Activated T-helper 1 cell treated with Interleukin-2 at 50 U/mL for 16 hours (primary cell): Measurements from ENCODE around the gene ABCC8.
"Not testable (repeated sequence)": the region's sequence is repeated elsewhere in the genome, so short reads cannot be mapped to it uniquely, and the experiment has no call there.

Experiments used
- DNase-seq: peaks from one replicate; pipeline ENCODE4 v3.0.0-alpha.2; 2020; ENCODE audit warnings: low read depth

ABCC8 gene

GRCh38 chr11:17428261-17428660 is 48.4 kb downstream of the ABCC8 start:
- no peak for DNase-seq

GRCh38 chr11:17426233-17426632 is 50.4 kb downstream of the ABCC8 start:
- not testable (repeated sequence) for DNase-seq

GRCh38 chr11:17423533-17424310 is 52.9 kb downstream of the ABCC8 start:
- no peak for DNase-seq

- DNase-seq = no peak
Observed at GRCh38 chr11:17421781-17422180, 54.9 kb downstream of the ABCC8 start.

DNA sequence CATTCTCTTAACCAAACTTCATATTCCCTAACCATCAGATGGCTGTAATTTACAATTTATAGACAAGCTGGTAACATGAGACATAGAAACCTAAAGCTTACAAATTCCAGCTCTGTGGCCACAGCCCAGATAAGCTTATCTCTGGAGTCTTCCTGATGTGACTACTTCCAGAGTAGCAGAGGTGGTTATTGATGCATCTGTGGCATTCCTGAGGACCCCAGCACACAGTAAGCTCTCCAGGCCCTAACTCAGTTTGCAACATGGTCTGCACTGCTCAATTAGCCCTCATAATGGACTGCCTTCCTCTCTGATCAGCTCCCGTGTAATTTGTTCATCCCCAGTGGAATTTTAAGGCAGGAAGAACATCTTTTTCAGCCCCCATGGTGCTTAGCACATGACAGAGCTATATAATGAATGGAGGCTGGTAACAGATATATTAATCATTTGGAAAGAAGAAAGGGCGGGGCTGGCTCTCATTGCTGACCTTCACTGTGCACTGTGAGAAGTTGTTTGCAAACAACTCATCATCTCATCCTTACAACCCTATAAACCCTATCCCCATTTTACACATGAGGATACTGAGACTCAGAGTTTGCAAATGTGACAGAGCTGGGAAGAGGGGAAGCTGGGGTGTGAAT is 58.1 kb downstream of the ABCC8 start:
- DNase-seq = no peak

DNA sequence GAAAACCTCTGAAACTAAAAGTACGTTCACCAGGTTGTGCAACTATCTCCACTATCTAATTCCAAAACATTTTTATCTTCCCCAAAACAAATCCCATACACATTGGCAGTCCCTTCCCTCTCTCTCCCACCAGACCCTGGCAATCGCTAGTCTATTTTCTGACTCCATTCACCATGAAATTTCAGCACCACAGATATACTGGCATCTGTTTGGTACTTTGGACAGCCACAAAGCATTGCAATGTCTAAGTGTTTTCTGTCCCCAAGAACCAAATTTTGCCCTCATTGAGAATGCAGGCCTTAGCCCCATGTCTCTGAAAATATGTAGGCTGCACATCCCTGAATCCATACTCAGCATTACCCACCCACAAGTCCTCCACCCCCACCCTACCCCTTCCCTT is 60.2 kb downstream of the ABCC8 start:
- DNase-seq = no peak

DNA sequence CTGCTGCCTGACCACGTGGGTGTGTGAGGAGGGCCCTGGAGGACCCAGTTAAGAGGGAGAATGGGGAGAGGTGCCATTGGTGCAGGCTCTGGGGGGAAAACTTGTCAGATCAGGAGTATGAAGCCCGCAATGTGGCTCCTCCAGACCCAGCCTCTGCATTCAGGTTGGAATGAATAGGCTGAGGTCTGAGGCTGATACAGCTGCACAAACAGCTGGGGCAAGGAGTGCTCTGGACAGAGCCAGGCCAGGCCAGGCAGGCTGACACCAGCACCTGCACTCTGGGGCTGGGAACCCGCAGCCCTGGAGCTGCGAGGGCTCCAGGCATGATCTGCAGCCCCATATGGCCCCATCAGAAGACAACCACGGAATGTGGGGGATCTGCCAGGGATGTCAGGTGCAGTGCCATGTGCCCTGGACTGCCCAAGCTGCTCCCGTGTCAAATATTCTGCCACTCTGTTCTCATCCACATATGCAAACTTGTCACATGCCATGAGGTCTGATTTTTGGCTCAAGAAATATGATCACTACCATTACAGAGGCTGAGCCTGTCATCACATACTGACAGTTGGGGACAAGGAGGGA is 61.0 kb downstream of the ABCC8 start:
- no peak for DNase-seq

- DNase-seq = no peak
Observed at GRCh38 chr11:17414992-17415391, 61.7 kb downstream of the ABCC8 start.

GRCh38 chr11:17414317-17414737 is 62.3 kb downstream of the ABCC8 start:
- no peak for DNase-seq

DNA sequence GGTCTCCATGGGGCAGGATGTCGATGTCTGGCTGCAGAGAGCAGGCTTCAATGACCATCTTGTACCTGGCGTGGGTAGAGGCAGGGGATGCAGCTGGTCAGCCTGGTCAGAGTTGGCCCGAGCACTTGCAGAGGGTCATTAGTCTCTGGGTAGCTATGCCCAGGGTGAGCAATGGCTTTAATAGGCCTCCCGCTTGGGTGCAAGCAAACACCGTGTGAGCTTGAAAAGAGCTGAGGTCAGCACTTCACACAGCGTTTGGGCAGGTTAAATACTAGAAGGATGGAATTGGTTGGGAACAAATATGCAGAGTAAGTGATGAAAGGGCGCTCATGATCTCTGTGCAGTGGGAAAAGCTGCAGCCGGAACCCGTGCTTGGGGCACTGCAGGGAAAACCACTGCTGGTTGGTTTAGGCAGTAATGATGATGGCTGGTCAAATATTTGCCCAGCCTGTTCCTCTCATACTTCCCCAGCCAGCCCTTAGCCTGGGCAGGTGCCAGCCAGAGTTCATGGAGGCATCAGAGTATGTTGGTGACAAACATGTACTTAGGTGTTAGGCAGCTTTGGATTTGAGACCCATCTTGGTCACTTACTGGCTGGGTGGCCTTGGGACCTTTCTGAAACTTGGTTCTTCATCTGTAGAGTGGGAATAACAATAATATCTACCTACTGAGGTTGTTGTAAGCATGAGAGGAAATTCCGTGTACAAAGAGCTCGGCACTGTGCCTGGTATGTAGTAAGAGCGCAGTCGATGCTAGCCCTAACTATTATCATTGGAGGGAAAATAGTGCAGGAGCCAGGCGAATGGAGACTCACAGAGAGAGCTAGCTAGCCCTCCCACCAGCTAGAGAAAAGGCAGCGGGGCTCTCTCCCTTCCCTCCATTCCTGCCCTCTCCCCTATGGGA is 63.0 kb downstream of the ABCC8 start:
- DNase-seq = no peak

DNA sequence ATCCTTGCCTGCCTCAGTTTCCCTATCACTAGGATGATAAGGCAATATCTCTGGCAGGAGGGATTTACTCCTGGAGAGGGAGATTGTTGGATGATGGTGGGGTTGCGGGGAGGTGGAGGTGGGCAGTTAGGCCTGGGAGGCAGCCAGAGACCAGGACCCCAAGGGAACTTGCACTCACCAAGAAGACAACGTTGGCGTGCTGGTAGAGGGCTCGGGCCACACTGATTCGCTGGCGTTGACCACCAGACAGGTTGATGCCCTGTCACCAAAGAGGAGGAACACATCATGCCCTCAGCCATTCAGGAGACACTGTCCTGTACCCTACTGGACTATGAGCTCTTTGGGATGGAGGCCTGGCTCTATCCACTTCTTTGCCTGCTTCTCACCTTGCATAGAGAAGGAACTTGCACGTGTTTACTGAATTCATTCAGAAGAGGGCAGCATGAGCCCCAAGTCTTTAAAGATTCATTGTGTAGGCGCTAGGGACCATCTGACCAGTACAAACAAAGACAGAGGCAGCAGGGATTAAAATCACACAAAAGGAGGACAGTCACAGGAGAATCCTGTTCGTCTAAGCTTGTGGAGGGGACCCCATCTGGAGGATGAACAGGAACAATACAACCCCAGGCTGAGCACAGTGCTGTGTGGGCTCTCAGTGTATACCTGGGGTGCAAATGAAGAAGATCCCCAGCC is 64.0 kb downstream of the ABCC8 start:
- DNase-seq = no peak

DNA sequence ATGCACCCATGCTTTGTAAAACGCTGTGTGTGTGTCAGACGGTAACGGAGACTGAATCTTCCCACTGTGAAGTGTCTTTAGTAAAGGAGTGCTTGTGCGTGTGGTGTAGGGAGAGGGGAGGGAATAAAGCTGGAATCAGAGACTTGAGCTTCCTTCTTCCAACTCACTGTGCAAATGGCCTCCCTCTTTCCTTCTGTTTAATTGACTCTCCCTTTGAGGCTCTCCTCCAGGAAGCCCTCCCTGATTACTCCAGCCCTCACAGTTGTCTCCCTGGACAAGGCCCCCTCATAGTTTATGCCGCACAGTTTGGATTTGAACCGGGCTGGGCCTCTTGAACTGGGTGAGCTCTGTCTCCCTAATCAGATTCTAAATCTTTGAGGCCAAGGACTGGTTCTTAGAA is 65.2 kb downstream of the ABCC8 start:
- no peak for DNase-seq

DNA sequence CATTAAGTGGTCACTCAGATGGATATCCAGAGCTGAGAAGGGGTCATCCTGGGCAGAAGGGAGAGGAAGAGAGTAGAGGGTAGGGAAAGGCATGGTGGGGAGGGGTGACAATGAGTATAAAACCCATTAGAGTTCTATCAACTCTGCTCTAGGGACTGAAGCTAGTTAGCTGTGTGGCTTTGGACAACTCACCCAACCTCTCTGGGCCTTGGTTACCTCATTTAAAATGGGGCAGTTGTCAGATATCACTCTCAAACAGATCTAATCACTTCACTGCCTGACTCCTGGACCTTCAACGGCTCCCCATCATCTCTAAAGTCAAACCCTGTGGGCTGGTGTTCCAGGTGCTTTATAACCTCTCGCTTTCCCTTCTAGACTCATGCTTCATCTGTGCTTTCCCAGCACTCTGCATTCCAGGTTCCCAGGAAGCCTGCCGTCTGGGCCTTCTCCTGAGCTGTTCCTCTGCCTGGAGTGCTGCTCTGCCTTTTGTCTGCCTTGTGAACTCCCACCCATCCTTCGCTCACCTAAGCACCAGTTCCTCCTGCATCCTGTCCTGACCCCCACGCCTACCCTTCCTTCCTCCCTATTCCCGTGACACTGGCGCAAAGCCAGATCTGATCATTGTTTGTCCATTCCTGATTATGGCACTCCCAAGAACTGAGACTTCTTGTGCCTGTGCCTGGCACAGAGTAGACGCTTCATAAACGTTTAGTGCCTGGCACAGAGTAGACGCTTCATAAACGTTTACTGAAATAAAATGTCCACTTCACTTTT is 65.9 kb downstream of the ABCC8 start:
- DNase-seq = no peak

GRCh38 chr11:17408641-17409040 is 68.0 kb downstream of the ABCC8 start:
- DNase-seq = no peak

DNA sequence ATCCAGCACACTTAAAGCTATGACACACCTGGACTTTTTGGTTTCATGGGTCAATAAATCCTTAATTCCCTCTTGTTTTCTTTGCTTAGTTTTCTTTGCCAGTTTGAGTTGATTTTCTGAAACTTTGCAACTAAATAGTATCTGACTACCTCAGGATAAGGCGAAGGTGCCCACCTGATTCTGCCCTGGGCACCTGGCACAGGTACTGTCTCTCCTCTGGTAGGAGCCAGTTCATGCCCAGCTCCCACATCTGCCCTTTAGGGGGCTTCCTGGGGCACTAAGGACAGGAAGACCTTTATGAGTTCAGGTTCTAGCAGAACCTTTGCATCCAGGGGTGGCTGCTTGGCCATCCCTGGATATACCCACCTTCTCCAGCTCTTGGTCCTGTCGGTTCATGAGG is 68.6 kb downstream of the ABCC8 start:
- no peak for DNase-seq

GRCh38 chr11:17407575-17407974 is 69.1 kb downstream of the ABCC8 start:
- no peak for DNase-seq

- no peak for DNase-seq
Observed at GRCh38 chr11:17406818-17407149, 69.9 kb downstream of the ABCC8 start.

- DNase-seq = no peak
Observed at GRCh38 chr11:17406082-17406817, 70.4 kb downstream of the ABCC8 start.

GRCh38 chr11:17405232-17406005 is 71.2 kb downstream of the ABCC8 start:
- no peak for DNase-seq
